ENCODE results near the gene GPHB5. TPM values are rescaled to one million over a fixed set of nuclear protein-coding genes. Genes with fewer than 3 reads are reported as not detected.

GPHB5 gene
- total RNA-seq, 2 experiments from 2014 or later, result not detected

- H3K4me3 ChIP-seq (ENCODE audit: low read length), result no peak overlapping the region
- ATAC-seq (ENCODE audit: poor library complexity) (no peak), DNase-seq (peak in 3 of 14 experiments; percentile 18 to 33 (median 23))
- H3K27ac ChIP-seq (ENCODE audit: low read depth in 1 of 2, low read length in 2 of 2), result no peak overlapping the region
- Mint-ChIP-seq H3K9me3 (no peaks in the 10 kb centered on the region), H3K4me1 (ENCODE audit: low read depth) (no peaks in the 10 kb centered on the region), H3K36me3 (ENCODE audit: low read depth) (no peaks in the 10 kb centered on the region), H3K27ac (no peak overlapping the region), H3K27me3 (peaks cover 10% of the 10 kb centered on the region), H3K4me3 (no peak overlapping the region)
- no peaks in the 10 kb centered on the region for H3K4me1 ChIP-seq (ENCODE audit: insufficient read depth, low read length)
- no peaks in the 10 kb centered on the region for H3K9me3 ChIP-seq (ENCODE audit: control insufficient read depth in 1 of 2, insufficient read depth in 1 of 2, low read length in 2 of 2)
- TF ChIP-seq CTCF (IDR thresholded peaks at IDR 0.05), result peak; percentile 42
- CTCF ChIA-PET, result no interaction called here
- no peaks in the 10 kb centered on the region for H3K36me3 ChIP-seq (ENCODE audit: insufficient read depth, low read length)
- intact Hi-C loops (cut with DNase I, micrococcal nuclease), result loop anchor here (2.0 to 10.0 kb wide), 2 partner anchors 1112 to 1114 kb away; no protein-coding TSS in a partner anchor
- POLR2A ChIA-PET, result no interaction called here
- H3K27me3 ChIP-seq (ENCODE audit: control insufficient read depth in 1 of 2, insufficient read depth in 2 of 2, low read length in 2 of 2), result peaks cover 0 to 6% of the 10 kb centered on the region in 2 experiments
These were observed 42.0 kb downstream of the GPHB5 start for GRCh38 chr14:63276492-63277342.

- Histone ChIP-seq H3K4me1 (ENCODE audit: insufficient read depth, low read length) (no peaks in the 10 kb centered on the region), H3K27ac (ENCODE audit: low read depth in 1 of 2, low read length in 2 of 2) (no peak overlapping the region), H3K36me3 (ENCODE audit: insufficient read depth, low read length) (no peaks in the 10 kb centered on the region), H3K9me3 (ENCODE audit: control insufficient read depth in 1 of 2, insufficient read depth in 1 of 2, low read length in 2 of 2) (no peaks in the 10 kb centered on the region), H3K27me3 (ENCODE audit: control insufficient read depth in 1 of 2, insufficient read depth in 2 of 2, low read length in 2 of 2) (peaks cover 0 to 6% of the 10 kb centered on the region in 2 experiments), H3K4me3 (ENCODE audit: low read length) (no peak overlapping the region)
- ChIA-PET CTCF (no interaction called here), POLR2A (no interaction called here)
- ATAC-seq (ENCODE audit: poor library complexity), result no peak
- Mint-ChIP-seq H3K36me3 (ENCODE audit: low read depth) (no peaks in the 10 kb centered on the region), H3K27me3 (peaks cover 10% of the 10 kb centered on the region), H3K27ac (no peak overlapping the region), H3K4me3 (no peak overlapping the region), H3K4me1 (ENCODE audit: low read depth) (no peaks in the 10 kb centered on the region), H3K9me3 (no peaks in the 10 kb centered on the region)
- no peak for TF ChIP-seq CTCF (IDR thresholded peaks at IDR 0.05)
- intact Hi-C loops (cut with DNase I, micrococcal nuclease), result loop anchor here (2.0 to 10.0 kb wide), 2 partner anchors 1111 to 1113 kb away; no protein-coding TSS in a partner anchor
- DNase-seq, result no peak
These were observed 42.7 kb downstream of the GPHB5 start for GRCh38 chr14:63276016-63276415.

GRCh38 chr14:63275611-63276010, 43.1 kb downstream of the GPHB5 start:
- POLR2A ChIA-PET, result no interaction called here
- Mint-ChIP-seq H3K27ac (no peak overlapping the region), H3K4me1 (ENCODE audit: low read depth) (no peaks in the 10 kb centered on the region), H3K27me3 (peaks cover 14% of the 10 kb centered on the region), H3K4me3 (no peak overlapping the region), H3K9me3 (no peaks in the 10 kb centered on the region), H3K36me3 (ENCODE audit: low read depth) (no peaks in the 10 kb centered on the region)
- Histone ChIP-seq H3K36me3 (ENCODE audit: insufficient read depth, low read length) (no peaks in the 10 kb centered on the region), H3K9me3 (ENCODE audit: control insufficient read depth in 1 of 2, insufficient read depth in 1 of 2, low read length in 2 of 2) (no peaks in the 10 kb centered on the region), H3K4me3 (ENCODE audit: low read length) (no peak overlapping the region), H3K4me1 (ENCODE audit: insufficient read depth, low read length) (no peaks in the 10 kb centered on the region), H3K27me3 (ENCODE audit: control insufficient read depth in 1 of 2, insufficient read depth in 2 of 2, low read length in 2 of 2) (peaks cover 0 to 6% of the 10 kb centered on the region in 2 experiments), H3K27ac (ENCODE audit: low read depth in 1 of 2, low read length in 2 of 2) (no peak overlapping the region)
- CTCF ChIA-PET, result no interaction called here
- DNase-seq (no peak), ATAC-seq (ENCODE audit: poor library complexity) (no peak)
- intact Hi-C loops (cut with DNase I, micrococcal nuclease), result loop anchor here (2.0 to 10.0 kb wide), 2 partner anchors 1111 to 1113 kb away; no protein-coding TSS in a partner anchor
- TF ChIP-seq CTCF (IDR thresholded peaks at IDR 0.05), result no peak
